Right renal pelvis (tissue), 4 donors: Measurements from ENCODE around the gene DPP3. TPM values are rescaled to one million over a fixed set of nuclear protein-coding genes. Genes with fewer than 3 reads are reported as not detected.
"Not testable (repeated sequence)": the region's sequence is repeated elsewhere in the genome, so short reads cannot be mapped to it uniquely, and the experiment has no call there.

Experiments used
- DNase-seq, 4 donors: peaks; one replicate each; pipeline ENCODE4 v3.0.0-alpha.2; 2013; ENCODE audit warnings: low read depth in 4 of 4, low spot score in 3 of 4, missing footprints in 1 of 4
- polyA plus RNA-seq, 4 donors: library from polyadenylated mRNA; unstranded; fragments of 120-200 nt; gene quantifications; one replicate each; pipeline ENCODE4 v1.2.1, GENCODE V29; 2013; ENCODE audit not compliant: insufficient read length in 4 of 4

Gene DPP3
- polyA plus RNA-seq: 10 to 100 TPM; 19.7 to 26.0 (median 22.5) TPM

GRCh38 chr11:66480117-66480938 is at the start of gene DPP3:
Gene DPP3, plus strand, starts transcription at chr11:66480434. Its CDS starts 1,767 bp downstream, at chr11:66482201.
- peak; percentile 84 to 90 (median 87) for DNase-seq

DNA sequence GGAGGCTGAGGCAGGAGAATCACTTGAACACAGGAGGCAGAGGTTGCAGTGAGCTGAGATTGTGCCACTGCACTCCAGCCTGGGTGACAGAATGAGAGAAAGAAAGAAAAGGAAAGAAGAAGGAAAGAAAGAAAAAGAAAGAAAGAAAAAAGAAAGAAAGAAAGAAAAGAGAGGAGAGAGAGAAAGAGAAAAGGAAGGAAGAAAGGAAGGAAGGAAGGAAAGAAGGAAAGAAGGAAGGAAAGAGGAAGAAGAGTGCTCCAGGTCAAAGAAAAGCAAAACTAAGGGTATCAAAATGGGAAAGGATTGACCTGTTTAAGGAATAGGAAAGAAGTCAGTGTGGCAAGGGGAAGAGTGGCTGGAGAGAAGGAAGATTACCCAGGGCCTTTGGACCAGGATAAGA is 48.9 kb upstream of the DPP3 start:
- not testable (repeated sequence) for DNase-seq

- not testable (repeated sequence) for DNase-seq
Observed at GRCh38 chr11:66431871-66432329, 48.3 kb upstream of the DPP3 start.

GRCh38 chr11:66432597-66432996 is 47.6 kb upstream of the DPP3 start:
- DNase-seq: no peak

DNA sequence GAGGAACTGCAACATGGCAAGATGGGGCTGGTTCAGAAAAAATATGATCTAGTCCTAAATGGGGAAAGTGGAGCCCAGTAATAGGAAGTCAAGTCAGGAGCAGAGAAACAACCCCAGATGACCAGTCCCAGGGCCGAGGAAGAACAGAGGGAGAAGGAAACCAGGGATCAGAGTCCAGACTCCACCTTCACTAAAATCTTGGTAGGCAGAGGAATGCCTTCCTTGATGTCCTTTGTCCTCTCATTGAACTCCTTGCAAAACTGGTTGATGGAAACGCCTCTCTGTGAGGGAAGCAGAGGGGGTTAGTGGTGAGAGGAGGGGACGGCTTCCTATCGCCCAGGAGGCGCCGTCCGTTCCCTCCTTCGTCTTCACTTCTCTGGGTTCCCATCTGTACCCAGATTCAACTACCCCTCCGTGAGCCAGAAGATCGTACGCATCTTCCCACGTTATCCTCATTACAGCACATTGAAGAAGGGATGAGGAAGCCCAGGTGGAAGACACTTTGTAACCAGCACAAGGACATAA is 42.2 kb upstream of the DPP3 start:
- DNase-seq: no peak

GRCh38 chr11:66438504-66439466 is 41.4 kb upstream of the DPP3 start, which contains the start of gene MRPL11:
Gene MRPL11, minus strand, starts transcription at chr11:66438848. Its CDS starts 94 bp downstream, at chr11:66438754.
- DNase-seq: peak; percentile 86 to 93 (median 92)

DNA sequence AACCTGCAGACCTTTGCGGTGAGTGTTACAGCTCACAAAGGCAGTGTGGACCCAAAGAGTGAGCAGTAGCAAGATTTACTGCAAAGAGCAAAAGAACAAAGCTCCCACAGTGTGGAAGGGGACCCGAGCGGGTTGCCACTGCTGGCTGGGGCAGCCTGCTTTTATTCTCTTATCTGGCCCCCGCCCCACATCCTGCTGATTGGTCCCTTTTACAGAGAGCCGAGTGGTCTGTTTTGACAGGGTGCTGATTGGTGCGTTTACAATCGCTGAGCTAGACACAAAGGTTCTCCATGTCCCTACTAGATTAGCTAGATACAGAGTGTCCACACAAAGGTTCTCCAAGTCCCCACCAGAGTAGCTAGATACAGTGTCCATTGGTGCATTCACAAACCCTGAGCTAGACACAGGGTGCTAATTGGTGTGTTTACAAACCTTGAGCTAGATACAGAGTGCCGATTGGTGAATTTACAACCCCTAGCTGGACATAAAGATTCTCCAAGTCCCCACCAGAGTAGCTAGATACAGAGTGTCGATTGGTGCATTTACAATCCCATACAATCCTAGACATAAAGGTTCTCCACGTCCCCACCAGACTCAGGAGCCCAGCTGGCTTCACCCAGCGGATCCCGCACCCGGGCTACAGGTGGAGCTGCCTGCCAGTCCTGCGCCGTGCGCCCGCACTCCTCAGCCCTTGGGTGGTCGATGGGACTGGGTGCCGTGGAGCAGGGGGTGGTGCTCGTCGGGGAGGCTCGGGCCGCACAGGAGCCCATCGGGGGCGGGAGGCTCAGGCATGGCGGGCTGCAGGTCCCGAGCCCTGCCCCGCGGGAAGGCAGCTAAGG is 39.9 kb upstream of the DPP3 start:
- DNase-seq: not testable (repeated sequence)

DNA sequence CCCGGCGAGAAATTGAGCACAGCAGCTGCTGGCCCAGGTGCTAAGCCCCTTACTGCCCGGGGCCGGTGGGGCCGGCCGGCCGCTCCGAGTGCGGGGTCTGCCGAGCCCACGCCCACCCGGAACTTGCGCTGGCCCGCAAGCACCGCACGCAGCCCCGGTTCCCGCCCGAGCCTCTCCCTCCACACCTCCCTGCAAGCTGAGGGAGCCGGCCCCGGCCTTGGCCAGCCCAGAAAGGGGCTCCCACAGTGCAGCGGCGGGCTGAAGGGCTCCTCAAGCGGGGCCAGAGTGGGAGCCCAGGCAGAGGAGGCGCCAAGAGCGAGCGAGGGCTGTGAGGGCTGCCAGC is 39.3 kb upstream of the DPP3 start:
- not testable (repeated sequence) for DNase-seq

- DNase-seq: no peak
Observed at GRCh38 chr11:66443602-66444001, 36.6 kb upstream of the DPP3 start.

DNA sequence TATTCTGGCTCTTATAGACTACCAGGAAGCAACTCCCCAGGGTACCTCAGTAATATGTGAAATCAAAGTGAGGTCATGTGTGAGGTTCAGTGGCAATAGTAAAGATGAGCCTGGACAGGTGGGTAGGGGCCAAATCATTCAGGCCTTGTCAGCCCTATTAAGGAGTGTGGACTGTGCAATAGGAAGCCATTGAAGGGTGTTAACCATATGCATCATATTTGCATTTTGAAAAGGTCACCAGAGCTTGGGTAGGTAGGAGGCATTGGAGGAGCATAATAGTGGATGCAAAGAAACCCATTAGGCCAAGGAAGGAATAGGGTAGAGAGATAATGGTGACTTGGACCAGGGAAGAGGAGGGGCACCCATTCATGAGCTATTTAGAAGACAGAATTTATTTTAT is 33.2 kb upstream of the DPP3 start:
- no peak for DNase-seq

GRCh38 chr11:66448523-66448922 is 31.7 kb upstream of the DPP3 start:
- no peak for DNase-seq

- no peak for DNase-seq
Observed at GRCh38 chr11:66450560-66450959, 29.7 kb upstream of the DPP3 start.

- DNase-seq: no peak
Observed at GRCh38 chr11:66451663-66452062, 28.6 kb upstream of the DPP3 start.

DNA sequence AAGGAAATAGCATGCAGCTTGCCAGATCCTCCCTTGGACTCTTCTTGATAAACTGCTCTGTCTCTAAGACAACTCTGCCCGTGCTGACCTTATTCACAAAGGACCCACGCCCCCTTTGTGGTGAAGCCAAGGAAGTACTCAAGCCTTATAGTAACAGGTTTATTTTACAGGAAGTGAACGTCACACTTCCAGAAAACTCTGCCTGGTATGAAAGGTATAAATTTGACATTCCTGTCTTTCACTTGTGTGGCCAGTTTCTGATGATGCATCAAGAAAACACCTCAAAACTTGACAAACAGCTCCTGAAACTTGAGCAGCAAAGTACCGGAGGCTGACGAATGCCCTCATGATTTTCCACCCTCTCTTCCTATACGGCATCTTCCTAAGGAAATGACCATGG is 26.0 kb upstream of the DPP3 start:
- DNase-seq: no peak

DNA sequence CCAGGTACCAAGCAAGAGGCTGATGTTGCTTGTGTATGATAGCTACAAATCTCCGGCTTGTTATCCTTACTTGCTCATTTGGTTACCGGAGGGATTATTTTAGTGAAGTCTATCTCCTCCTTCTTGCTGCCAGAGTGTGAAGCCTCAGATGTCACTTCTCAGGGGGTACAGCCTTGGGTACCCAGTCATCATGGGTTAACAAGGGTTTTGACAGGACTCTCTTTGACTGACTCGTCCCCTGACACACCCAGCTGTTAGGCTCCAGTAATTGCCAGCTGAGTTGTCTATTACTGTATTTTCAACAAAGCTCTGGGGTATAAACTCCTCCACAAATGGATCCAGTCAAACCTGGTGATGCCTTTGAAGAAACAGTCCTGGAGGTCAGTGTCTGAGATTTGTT is 25.4 kb upstream of the DPP3 start:
- DNase-seq: no peak

- no peak for DNase-seq
Observed at GRCh38 chr11:66457826-66458225, 22.4 kb upstream of the DPP3 start.

GRCh38 chr11:66459138-66459778 is 21.0 kb upstream of the DPP3 start:
- no peak for DNase-seq

DNA sequence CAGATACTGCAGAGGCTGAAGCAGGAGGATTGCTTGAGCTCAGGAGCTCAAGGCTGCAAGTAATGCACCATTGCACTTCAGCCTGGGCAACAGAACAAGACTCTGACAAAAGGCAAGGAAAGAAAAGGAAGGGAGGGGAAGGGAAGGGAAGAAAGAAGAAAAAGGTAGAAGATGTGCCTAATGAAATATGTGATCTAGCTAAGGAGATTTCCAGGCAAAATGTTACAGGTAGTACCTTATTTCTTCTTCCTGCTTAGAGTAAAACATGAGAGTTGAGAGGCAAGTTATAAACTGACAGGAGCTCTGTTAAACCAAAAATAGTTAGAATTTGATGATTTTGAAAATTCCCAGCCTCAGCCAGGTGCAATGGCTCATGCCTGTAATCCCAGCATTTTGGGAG is 18.2 kb upstream of the DPP3 start:
- no peak for DNase-seq

DNA sequence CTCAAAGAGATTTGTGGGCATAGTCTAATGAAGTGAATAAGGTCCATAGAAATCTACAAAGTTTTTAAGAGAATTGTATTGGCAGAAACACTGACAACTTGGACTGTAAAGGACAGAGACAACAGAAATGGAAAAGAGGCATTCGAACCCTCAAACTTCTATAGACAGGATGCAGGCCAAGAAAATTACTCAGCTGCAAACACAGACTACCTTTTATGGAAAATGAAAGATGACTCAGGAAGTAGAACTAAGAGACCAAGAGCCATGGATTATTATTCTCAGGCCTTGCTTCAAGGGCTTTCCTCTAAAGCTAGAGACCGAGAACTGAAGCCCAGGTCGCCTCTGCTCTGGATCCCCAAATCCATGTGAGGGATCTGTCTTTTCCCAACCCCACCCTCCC is 17.3 kb upstream of the DPP3 start:
- no peak for DNase-seq

DNA sequence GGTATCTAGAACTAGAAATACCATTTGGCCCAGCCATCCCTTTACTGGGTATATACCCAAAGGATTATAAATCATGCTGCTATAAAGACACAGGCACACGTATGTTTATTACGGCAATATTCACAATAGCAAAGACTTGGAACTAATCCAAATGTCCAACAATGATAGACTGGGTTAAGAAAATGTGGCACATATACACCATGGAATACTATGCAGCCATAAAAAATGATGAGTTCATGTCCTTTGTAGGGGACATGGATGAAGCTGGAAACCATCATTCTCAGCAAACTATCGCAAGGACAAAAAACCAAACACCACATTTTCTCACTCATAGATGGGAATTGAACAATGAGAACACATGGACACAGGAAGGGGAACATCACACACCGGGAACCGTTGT is 16.1 kb upstream of the DPP3 start:
- DNase-seq: not testable (repeated sequence)
